Upper lobe of right lung (tissue), 1 donor: ENCODE measurements around the gene NHERF1. TPM values are rescaled to one million over a fixed set of nuclear protein-coding genes. Genes with fewer than 3 reads are reported as not detected.

Experiments used
- ATAC-seq: fragments of 200-7000 bp; cut with Tn5 transposase; one replicate; pipeline ENCODE4 v1.9.1; 2020; ENCODE audit warnings: mild to moderate bottlenecking, moderate library complexity
- DNase-seq: peaks from one replicate; pipeline ENCODE4 v3.0.0-alpha.2; 2020
- H3K27ac ChIP-seq: fragments of 200-600 bp; one replicate; pipeline ENCODE4 v1.8.0; 2022
- H3K27me3 ChIP-seq: fragments of 200-600 bp; one replicate; pipeline ENCODE4 v1.8.0; 2022; ENCODE audit warnings: mild to moderate bottlenecking
- H3K36me3 ChIP-seq: fragments of 200-600 bp; one replicate; pipeline ENCODE4 v1.8.0; 2022
- H3K4me1 ChIP-seq: fragments of 200-600 bp; one replicate; pipeline ENCODE4 v1.8.0; 2022
- H3K4me3 ChIP-seq: fragments of 200-600 bp; one replicate; pipeline ENCODE4 v1.8.0; 2022; ENCODE audit warnings: mild to moderate bottlenecking
- H3K9me3 ChIP-seq: fragments of 200-600 bp; one replicate; pipeline ENCODE4 v1.8.0; 2022
- intact Hi-C: fragments of 100-400 bp; cut with DNase I; formaldehyde crosslinking; loops from one replicate; pipeline ENCODE4 v1.11.0; 2022
- total RNA-seq: library from RNA; stranded (reverse); fragmentation: NEBNext Ultra II Directional; extraction: Animal tissue kit (Norgen Biotek cat#: 25700); gene quantifications from one replicate; pipeline ENCODE4 v1.2.1, GENCODE V29; 2021
- TF ChIP-seq, protein P1 (sequence below): fragments of 200-600 bp; IDR thresholded peaks from one replicate; pipeline ENCODE4 v1.8.0; 2022; ENCODE audit warnings: antibody characterized with exemption
- donor health status: DM: no; HTN: yes; CAD: no; lungs with severe emphysema.

NHERF1 gene
- total RNA-seq, 1 donor from 2014 or later = 28.4 TPM

DNA sequence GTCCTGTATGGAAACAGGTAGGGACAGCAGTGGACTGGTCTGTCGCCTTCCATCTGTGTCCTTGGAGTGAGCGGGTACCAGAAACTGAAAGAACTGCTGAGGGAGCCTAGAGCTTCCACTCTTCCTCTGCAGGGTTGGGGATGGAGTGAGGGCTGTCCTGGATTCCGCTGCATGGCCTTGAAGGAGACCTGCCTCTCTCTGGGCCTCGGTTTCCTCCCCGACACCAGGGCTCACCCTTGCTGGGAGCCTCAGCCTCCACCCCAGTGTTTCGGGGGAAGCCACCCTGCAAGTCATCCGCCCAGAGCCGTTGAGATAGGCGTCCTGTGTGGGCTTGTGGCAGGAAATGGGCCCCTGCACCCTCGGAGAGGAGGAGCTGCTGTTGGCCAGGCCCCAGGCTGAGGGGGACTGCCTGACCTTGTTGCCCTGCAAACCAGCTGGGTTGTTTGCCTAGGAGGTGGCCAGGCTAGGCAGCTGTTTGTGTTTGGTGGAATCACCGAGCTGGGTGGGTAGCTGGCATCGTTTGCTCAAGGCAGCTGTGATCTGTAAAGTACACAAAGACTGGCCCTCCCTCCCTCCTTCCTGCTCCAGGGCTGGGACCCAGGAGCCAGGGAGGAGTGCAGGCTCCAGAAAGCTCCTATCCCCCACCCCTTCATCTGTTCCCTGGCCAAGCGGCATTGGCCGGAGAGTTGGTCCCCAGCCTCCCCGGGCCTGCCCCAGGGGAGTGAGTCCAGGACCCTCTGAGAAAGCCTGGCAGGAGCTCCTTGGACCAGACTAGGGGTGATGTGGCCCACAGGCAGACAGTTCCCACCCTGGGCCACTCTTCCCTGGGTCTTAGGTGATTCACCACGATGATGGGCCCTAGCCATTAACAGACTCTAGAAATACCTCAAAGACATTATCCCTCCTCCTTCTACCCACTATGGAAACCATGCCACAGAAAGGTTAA lies 10.1 kb upstream of the NHERF1 start:
- peak overlapping the region; percentile 45 for H3K4me3 ChIP-seq
- peak overlapping the region; percentile 42 for H3K27ac ChIP-seq
- H3K36me3 ChIP-seq = no peaks in the 10 kb centered on the region
- TF ChIP-seq, protein P1, sequence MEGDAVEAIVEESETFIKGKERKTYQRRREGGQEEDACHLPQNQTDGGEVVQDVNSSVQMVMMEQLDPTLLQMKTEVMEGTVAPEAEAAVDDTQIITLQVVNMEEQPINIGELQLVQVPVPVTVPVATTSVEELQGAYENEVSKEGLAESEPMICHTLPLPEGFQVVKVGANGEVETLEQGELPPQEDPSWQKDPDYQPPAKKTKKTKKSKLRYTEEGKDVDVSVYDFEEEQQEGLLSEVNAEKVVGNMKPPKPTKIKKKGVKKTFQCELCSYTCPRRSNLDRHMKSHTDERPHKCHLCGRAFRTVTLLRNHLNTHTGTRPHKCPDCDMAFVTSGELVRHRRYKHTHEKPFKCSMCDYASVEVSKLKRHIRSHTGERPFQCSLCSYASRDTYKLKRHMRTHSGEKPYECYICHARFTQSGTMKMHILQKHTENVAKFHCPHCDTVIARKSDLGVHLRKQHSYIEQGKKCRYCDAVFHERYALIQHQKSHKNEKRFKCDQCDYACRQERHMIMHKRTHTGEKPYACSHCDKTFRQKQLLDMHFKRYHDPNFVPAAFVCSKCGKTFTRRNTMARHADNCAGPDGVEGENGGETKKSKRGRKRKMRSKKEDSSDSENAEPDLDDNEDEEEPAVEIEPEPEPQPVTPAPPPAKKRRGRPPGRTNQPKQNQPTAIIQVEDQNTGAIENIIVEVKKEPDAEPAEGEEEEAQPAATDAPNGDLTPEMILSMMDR = no peak
- peaks cover 29% of the 10 kb centered on the region for H3K27me3 ChIP-seq
- DNase-seq = no peak
- intact Hi-C loops = no loop called here
- ATAC-seq = peak; percentile 48
- H3K9me3 ChIP-seq = no peaks in the 10 kb centered on the region
- H3K4me1 ChIP-seq = peaks cover 43% of the 10 kb centered on the region

DNA sequence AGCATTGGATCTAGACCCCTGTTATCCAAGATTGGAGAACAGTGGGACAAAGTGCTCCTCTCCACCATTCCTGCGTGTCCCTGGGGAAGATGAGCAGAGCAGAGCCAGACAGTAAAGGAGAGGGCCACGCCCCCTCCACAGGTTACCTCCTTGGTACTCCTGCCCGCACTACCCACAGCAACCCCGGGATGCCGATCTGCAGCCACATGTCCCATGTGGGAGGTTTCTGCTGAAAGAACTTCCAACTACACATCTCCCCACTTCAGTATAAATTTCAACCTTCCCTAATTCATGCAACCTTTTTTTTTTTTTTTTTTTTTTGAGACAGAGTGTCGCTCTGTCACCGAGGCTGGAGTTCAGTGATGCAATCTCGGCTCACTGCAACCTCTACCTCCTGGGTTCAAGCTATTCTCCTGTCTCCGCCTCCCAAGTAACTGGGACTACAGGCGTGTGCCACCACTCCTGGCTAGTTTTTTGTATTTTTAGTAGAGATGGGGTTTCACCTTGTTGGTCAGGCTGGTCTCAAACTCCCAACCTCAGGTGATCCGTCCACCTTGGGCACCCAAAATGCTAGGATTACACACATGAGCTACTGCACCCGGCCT lies 9.1 kb upstream of the NHERF1 start:
- intact Hi-C loops = no loop called here
- Histone ChIP-seq H3K36me3 (no peaks in the 10 kb centered on the region), H3K4me1 (peaks cover 48% of the 10 kb centered on the region), H3K4me3 (no peak overlapping the region), H3K9me3 (no peaks in the 10 kb centered on the region), H3K27ac (no peak overlapping the region), H3K27me3 (peaks cover 29% of the 10 kb centered on the region)
- ATAC-seq (no peak), DNase-seq (no peak)
- TF ChIP-seq, protein P1 = no peak

- Histone ChIP-seq H3K27ac (no peak overlapping the region), H3K4me1 (peaks cover 56% of the 10 kb centered on the region), H3K27me3 (peaks cover 29% of the 10 kb centered on the region), H3K9me3 (no peaks in the 10 kb centered on the region), H3K4me3 (no peak overlapping the region), H3K36me3 (no peaks in the 10 kb centered on the region)
- intact Hi-C loops = loop anchor here (10.0 kb wide), 1 partner anchor 125 kb away; no protein-coding TSS in a partner anchor
- DNase-seq (no peak), ATAC-seq (no peak)
- TF ChIP-seq, protein P1 = no peak
Measured at GRCh38 chr17:74740173-74740572, 8.3 kb upstream of the NHERF1 start.

- TF ChIP-seq, protein P1 = no peak
- Histone ChIP-seq H3K27ac (no peak overlapping the region), H3K27me3 (peaks cover 29% of the 10 kb centered on the region), H3K4me3 (no peak overlapping the region), H3K36me3 (no peaks in the 10 kb centered on the region), H3K4me1 (peaks cover 60% of the 10 kb centered on the region), H3K9me3 (no peaks in the 10 kb centered on the region)
- intact Hi-C loops = loop anchor here (10.0 kb wide), 1 partner anchor 124 kb away; no protein-coding TSS in a partner anchor
- ATAC-seq (no peak), DNase-seq (no peak)
Measured at GRCh38 chr17:74740641-74741387, 7.6 kb upstream of the NHERF1 start.

DNA sequence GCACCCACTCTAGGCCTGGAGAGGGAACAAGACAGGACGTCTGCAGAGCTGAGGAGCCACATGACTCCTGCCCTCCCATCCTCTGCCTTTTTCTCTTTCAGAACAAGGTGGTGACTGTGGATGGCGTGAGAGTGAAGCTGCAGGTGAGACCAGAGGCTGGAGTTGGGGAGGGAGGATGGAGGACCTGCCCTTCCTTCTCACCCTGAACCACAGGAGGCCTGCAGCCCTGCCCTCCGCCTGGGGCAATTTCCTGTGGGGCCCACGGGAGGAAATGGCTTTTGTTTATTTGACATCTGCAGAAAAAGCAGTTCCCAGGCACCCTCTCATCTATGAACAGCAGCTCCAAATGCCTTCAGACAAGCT lies 6.3 kb upstream of the NHERF1 start:
- Histone ChIP-seq H3K4me3 (no peak overlapping the region), H3K4me1 (peaks cover 60% of the 10 kb centered on the region), H3K27ac (peak overlapping the region; percentile 36), H3K36me3 (no peaks in the 10 kb centered on the region), H3K27me3 (peaks cover 29% of the 10 kb centered on the region), H3K9me3 (no peaks in the 10 kb centered on the region)
- TF ChIP-seq, protein P1 = no peak
- no peak for ATAC-seq
- no peak for DNase-seq
- intact Hi-C loops = loop anchor here (10.0 kb wide), 1 partner anchor 123 kb away; no protein-coding TSS in a partner anchor
